ENCODE data around the gene ABCF3. TPM values are rescaled to one million over a fixed set of nuclear protein-coding genes. Genes with fewer than 3 reads are reported as not detected.
A peak's percentile ranks its signal among the peaks of the same experiment; 100 is the strongest.

ABCF3 gene
- total RNA-seq, 1 experiment from 2014 or later = 63.6 TPM

- peaks cover 28% of the 10 kb centered on the region for H3K4me1 Mint-ChIP-seq
- no peak for ATAC-seq
- H3K4me3 Mint-ChIP-seq = peak overlapping the region; percentile 97
- H3K27ac Mint-ChIP-seq = peak overlapping the region; percentile 53
- no peak for TF ChIP-seq IRF1 (CRISPR knock-in tag; IDR thresholded peaks at IDR 0.05)
- no peak for TF ChIP-seq ZNF425 (CRISPR knock-in tag; conservative IDR thresholded peaks at IDR 0.05)
- TF ChIP-seq CTCF (IDR thresholded peaks at IDR 0.05) = no peak
- TF ChIP-seq NR3C1 (CRISPR knock-in tag; conservative IDR thresholded peaks at IDR 0.05; ENCODE audit: low read depth) = no peak
- TF ChIP-seq, protein P1, sequence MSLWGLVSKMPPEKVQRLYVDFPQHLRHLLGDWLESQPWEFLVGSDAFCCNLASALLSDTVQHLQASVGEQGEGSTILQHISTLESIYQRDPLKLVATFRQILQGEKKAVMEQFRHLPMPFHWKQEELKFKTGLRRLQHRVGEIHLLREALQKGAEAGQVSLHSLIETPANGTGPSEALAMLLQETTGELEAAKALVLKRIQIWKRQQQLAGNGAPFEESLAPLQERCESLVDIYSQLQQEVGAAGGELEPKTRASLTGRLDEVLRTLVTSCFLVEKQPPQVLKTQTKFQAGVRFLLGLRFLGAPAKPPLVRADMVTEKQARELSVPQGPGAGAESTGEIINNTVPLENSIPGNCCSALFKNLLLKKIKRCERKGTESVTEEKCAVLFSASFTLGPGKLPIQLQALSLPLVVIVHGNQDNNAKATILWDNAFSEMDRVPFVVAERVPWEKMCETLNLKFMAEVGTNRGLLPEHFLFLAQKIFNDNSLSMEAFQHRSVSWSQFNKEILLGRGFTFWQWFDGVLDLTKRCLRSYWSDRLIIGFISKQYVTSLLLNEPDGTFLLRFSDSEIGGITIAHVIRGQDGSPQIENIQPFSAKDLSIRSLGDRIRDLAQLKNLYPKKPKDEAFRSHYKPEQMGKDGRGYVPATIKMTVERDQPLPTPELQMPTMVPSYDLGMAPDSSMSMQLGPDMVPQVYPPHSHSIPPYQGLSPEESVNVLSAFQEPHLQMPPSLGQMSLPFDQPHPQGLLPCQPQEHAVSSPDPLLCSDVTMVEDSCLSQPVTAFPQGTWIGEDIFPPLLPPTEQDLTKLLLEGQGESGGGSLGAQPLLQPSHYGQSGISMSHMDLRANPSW (CRISPR knock-in tag; conservative IDR thresholded peaks at IDR 0.05; ENCODE audit: low read depth) = no peak
- TF ChIP-seq ZNF232 (CRISPR knock-in tag; IDR thresholded peaks at IDR 0.05) = no peak
- TF ChIP-seq ELF4 (CRISPR knock-in tag; IDR thresholded peaks at IDR 0.05; ENCODE audit: low read depth) = no peak
- TF ChIP-seq NFATC4 (CRISPR knock-in tag; IDR thresholded peaks at IDR 0.05) = no peak
- TF ChIP-seq E2F5 (CRISPR knock-in tag; IDR thresholded peaks at IDR 0.05) = no peak
- no peak for TF ChIP-seq ZNF396 (CRISPR knock-in tag; IDR thresholded peaks at IDR 0.05; ENCODE audit: borderline replicate concordance)
- TF ChIP-seq, protein P2, sequence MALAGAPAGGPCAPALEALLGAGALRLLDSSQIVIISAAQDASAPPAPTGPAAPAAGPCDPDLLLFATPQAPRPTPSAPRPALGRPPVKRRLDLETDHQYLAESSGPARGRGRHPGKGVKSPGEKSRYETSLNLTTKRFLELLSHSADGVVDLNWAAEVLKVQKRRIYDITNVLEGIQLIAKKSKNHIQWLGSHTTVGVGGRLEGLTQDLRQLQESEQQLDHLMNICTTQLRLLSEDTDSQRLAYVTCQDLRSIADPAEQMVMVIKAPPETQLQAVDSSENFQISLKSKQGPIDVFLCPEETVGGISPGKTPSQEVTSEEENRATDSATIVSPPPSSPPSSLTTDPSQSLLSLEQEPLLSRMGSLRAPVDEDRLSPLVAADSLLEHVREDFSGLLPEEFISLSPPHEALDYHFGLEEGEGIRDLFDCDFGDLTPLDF (CRISPR knock-in tag; IDR thresholded peaks at IDR 0.05) = no peak
- TF ChIP-seq ZNF263 (CRISPR knock-in tag; IDR thresholded peaks at IDR 0.05; ENCODE audit: low read depth) = no peak
- TF ChIP-seq EMX1 (CRISPR knock-in tag; IDR thresholded peaks at IDR 0.05) = no peak
- no peak for TF ChIP-seq ZNF671 (CRISPR knock-in tag; IDR thresholded peaks at IDR 0.05)
- TF ChIP-seq MAX (CRISPR knock-in tag; IDR thresholded peaks at IDR 0.05) = no peak
- TF ChIP-seq ATF6 (CRISPR knock-in tag; IDR thresholded peaks at IDR 0.05) = no peak
- no peak for TF ChIP-seq ZBTB21 (CRISPR knock-in tag; IDR thresholded peaks at IDR 0.05; ENCODE audit: borderline replicate concordance)
- H3K36me3 Mint-ChIP-seq = peaks cover 27% of the 10 kb centered on the region
- H3K27me3 Mint-ChIP-seq (ENCODE audit: low read depth) = no peaks in the 10 kb centered on the region
- H3K9me3 Mint-ChIP-seq = no peaks in the 10 kb centered on the region
- CTCF ChIA-PET = interaction anchor here (0.6 to 1.6 kb wide), 4 partner anchors 16 to 279 kb away, joined by 3 to 12 read pairs (median 6); partner anchors contain the start of gene VWA5B2
- no peak for DNase-seq (ENCODE audit: low spot score)
- POLR2A ChIA-PET = interaction anchor here (0.6 to 1.4 kb wide), 5 partner anchors 12 to 115 kb away, joined by 3 to 8 read pairs (median 7); partner anchors contain the start of gene ABCF3
Observed at GRCh38 chr3:184174284-184174645, 11.7 kb upstream of the ABCF3 start.

Data from WTC11 (cell line).